T-cell (primary cell): ENCODE measurements around the gene AGAP3. TPM values are rescaled to one million over a fixed set of nuclear protein-coding genes. Genes with fewer than 3 reads are reported as not detected.

Experiments
- ATAC-seq, 4 experiments: fragments of 200-7000 bp in 3 of 4; fragments of 150-1000 bp in 1 of 4; cut with Tn5 transposase; replicated peaks in 1 of 4; 1 replicate in 3 of 4; 2 replicates in 1 of 4; pipeline ENCODE4 v1.10.0; 2021; ENCODE audit warnings: moderate library complexity in 3 of 4, mild to moderate bottlenecking in 2 of 4, moderate number of reproducible peaks in 1 of 4
- CTCF ChIA-PET, 2 donors: fragments of 300-600 bp; sonication (Branson Sonifier 250); formaldehyde crosslinking; loops; one replicate each; lab custom pipeline; 2022; ENCODE audit warnings: antibody characterized with exemption in 2 of 2; lab: Charles Lee
- POLR2A ChIA-PET, 2 donors: fragments of 300-600 bp; sonication (Branson Sonifier 250); formaldehyde crosslinking; loops; one replicate each; lab custom pipeline; 2022; ENCODE audit warnings: antibody characterized with exemption in 2 of 2; lab: Charles Lee
- DNase-seq, 35 experiments: peaks; one replicate each; pipeline versions ENCODE4 v3.0.0 to v3.0.0-alpha.2; 2013 to 2023
- H3K27ac ChIP-seq: one replicate; pipeline ENCODE4 v1.5.1; 2013; ENCODE audit warnings: low read length
- H3K27me3 ChIP-seq, 2 experiments: replicated peaks in 1 of 2; 1 replicate in 1 of 2; 2 replicates in 1 of 2; pipeline versions ENCODE4 v1.6.1 to v1.7.0; 2013; ENCODE audit warnings: low read length in 1 of 2, mixed read lengths in 1 of 2; ENCODE audit not compliant: control insufficient read depth in 2 of 2, insufficient read depth in 2 of 2; ENCODE audit errors: extremely low read depth in 1 of 2
- H3K36me3 ChIP-seq, 2 donors: 1 replicate in 1 of 2; 2 replicates in 1 of 2; pipeline versions ENCODE4 v1.6.1 to v1.7.0; 2013; ENCODE audit warnings: low read length in 1 of 2; ENCODE audit not compliant: control insufficient read depth in 2 of 2, insufficient read depth in 1 of 2; ENCODE audit errors: extremely low read depth in 1 of 2
- H3K4me1 ChIP-seq, 2 experiments: 1 replicate in 1 of 2; 2 replicates in 1 of 2; pipeline versions ENCODE4 v1.6.1 to v1.7.0; 2013; ENCODE audit warnings: low read length in 2 of 2, mixed read lengths in 1 of 2; ENCODE audit not compliant: insufficient read depth in 2 of 2, control insufficient read depth in 1 of 2; ENCODE audit errors: extremely low read depth in 1 of 2
- H3K4me3 ChIP-seq, 2 donors: 1 replicate in 1 of 2; 2 replicates in 1 of 2; pipeline versions ENCODE4 v1.5.1 to v1.7.0; 2013; ENCODE audit warnings: mild to moderate bottlenecking in 2 of 2, low read length in 1 of 2, moderate library complexity in 1 of 2; ENCODE audit not compliant: control insufficient read depth in 1 of 2; ENCODE audit errors: extremely low read depth in 1 of 2
- H3K9me3 ChIP-seq: 2 replicates; pipeline ENCODE4 v1.7.0; 2013
- H3K27ac Mint-ChIP-seq, 2 donors: one replicate each; pipeline ENCODE4 v1.8.0; 2020 to 2021; ENCODE audit warnings: mild to moderate bottlenecking in 2 of 2, mixed read lengths in 2 of 2
- H3K27me3 Mint-ChIP-seq, 2 donors: one replicate each; pipeline ENCODE4 v1.8.0; 2021 to 2022; ENCODE audit warnings: mixed read lengths in 2 of 2
- H3K36me3 Mint-ChIP-seq: one replicate; pipeline ENCODE4 v1.8.0; 2021; ENCODE audit warnings: mixed read lengths
- H3K4me1 Mint-ChIP-seq, 3 donors: one replicate each; pipeline ENCODE4 v1.8.0; 2020 to 2022; ENCODE audit warnings: mixed read lengths in 3 of 3, mild to moderate bottlenecking in 1 of 3
- H3K4me3 Mint-ChIP-seq, 3 donors: one replicate each; pipeline ENCODE4 v1.8.0; 2020 to 2022; ENCODE audit warnings: mild to moderate bottlenecking in 3 of 3, mixed read lengths in 3 of 3, moderate library complexity in 3 of 3
- H3K9me3 Mint-ChIP-seq, 3 donors: one replicate each; pipeline ENCODE4 v1.8.0; 2020 to 2022; ENCODE audit warnings: mixed read lengths in 3 of 3
- WGBS: methylation state at CpG from one replicate; pipeline ENCODE4 v1.1.5; 2013; ENCODE audit warnings: missing lambda C conversion rate; ENCODE audit not compliant: insufficient coverage; 5-methylcytosine and 5-hydroxymethylcytosine counted together
- total RNA-seq, 35 experiments: library from RNA in 6 of 35; stranded (reverse) in 6 of 35; fragments of 120-200 nt in 1 of 35; gene quantifications; one replicate each; pipeline versions ENCODE4 v1.2.1 to v1.2.4 and lab custom pipeline; 2013 to 2026

The AGAP3 gene
- total RNA-seq, 5 donors from 2014 or later (not counting 1 experiment from before 2014, with no cell fraction given): 28.2 to 67.3 (median 50.9) TPM

DNA sequence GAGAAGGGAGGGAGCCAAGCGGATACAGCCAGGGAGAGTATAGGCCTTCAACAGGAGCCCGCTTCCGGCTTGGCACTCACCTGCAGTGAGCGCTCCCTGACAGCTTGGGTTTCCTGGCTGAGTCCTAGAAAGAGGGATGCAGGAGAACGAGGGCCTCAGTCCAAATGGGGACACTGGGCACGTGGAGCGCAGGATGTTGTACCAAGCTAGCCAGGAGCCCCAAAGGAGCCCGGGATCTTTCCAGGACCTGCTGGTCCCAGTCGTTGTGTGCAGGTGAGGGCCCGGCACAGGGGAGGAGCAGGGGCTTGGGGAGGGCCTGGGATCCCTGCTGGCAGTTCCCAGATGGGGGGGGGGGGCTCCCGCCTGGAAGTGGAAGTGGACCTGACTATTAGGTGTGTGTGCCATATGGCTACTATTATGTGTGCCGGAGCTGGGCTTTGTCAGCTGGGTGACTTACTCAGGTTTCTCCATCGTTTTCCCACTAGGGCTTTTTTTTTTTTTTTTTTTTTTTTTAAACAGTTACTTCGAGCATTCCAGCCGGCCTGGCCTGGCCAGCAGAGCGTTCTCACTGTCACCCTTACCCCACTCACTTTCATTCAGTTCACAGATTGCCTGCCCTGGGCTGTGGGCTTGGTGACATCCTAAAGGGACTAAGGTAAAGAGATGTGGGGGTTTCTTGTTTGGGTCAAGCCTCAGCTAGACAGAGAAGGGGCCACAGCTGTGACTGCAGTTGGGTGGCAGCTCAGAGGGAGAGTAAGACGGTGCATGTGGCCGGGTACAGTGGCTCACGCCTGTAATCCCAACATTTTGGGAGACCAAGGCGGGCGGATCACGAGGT lies 3.8 kb downstream of the AGAP3 start:
- Mint-ChIP-seq H3K36me3 (no peaks in the 10 kb centered on the region), H3K27me3 (peaks cover 2 to 6% of the 10 kb centered on the region in 2 donors), H3K4me1 (peaks cover 29 to 35% (median 31%) of the 10 kb centered on the region in 3 donors), H3K4me3 (no peak overlapping the region), H3K9me3 (no peaks in the 10 kb centered on the region), H3K27ac (no peak overlapping the region)
- Histone ChIP-seq H3K9me3 (no peaks in the 10 kb centered on the region), H3K27ac (no peak overlapping the region), H3K4me3 (no peak overlapping the region), H3K4me1 (peaks cover 10 to 37% of the 10 kb centered on the region in 2 experiments), H3K27me3 (peaks cover 0 to 23% of the 10 kb centered on the region in 2 experiments), H3K36me3 (no peaks in the 10 kb centered on the region)
- DNase-seq (no peak), ATAC-seq (no peak)
- ChIA-PET CTCF (interaction anchor here in 1 of 2 donors (0.7 kb wide), 1 partner anchor 82 kb away, joined by 3 read pairs; no protein-coding TSS in a partner anchor), POLR2A (no interaction called here)
- WGBS: 88% methylated on average over 15 of the region's 22 CpGs

DNA sequence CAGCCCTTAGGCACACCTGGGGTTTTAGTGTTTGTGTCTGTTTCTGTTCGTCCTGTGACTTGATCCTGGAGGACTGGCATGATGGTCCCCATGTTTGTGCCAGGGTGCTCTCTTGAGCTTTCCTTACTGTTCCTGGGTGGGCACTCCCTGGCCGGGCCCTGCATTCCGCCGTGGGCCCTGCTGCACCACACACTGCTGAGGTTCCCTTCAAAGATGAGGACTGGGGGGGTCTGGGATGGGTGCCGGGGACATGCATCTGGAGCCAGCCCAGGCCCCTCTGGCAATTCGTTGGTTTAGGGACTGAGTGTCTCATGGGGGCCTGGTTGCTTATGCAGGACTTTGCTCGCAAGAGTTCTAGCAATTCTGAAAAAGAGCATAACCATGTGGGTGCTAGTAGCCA lies 4.7 kb downstream of the AGAP3 start:
- H3K27me3 ChIP-seq: peaks cover 0 to 19% of the 10 kb centered on the region in 2 experiments
- no peaks in the 10 kb centered on the region for H3K36me3 Mint-ChIP-seq
- WGBS: 100% methylated on average over 5 of the region's 7 CpGs
- DNase-seq: no peak
- POLR2A ChIA-PET: no interaction called here
- H3K9me3 ChIP-seq: no peaks in the 10 kb centered on the region
- ATAC-seq: no peak
- no peak overlapping the region for H3K4me3 ChIP-seq
- peaks cover 20 to 30% (median 25%) of the 10 kb centered on the region in 3 donors for H3K4me1 Mint-ChIP-seq
- H3K4me1 ChIP-seq: peaks cover 7 to 34% of the 10 kb centered on the region in 2 experiments
- H3K27ac ChIP-seq: no peak overlapping the region
- no peaks in the 10 kb centered on the region for H3K36me3 ChIP-seq
- no peak overlapping the region for H3K27ac Mint-ChIP-seq
- CTCF ChIA-PET: interaction anchor here in 1 of 2 donors (0.7 kb wide), 1 partner anchor 83 kb away, joined by 3 read pairs; no protein-coding TSS in a partner anchor
- no peaks in the 10 kb centered on the region for H3K9me3 Mint-ChIP-seq
- no peak overlapping the region for H3K4me3 Mint-ChIP-seq
- peaks cover 0 to 4% of the 10 kb centered on the region in 2 donors for H3K27me3 Mint-ChIP-seq

DNA sequence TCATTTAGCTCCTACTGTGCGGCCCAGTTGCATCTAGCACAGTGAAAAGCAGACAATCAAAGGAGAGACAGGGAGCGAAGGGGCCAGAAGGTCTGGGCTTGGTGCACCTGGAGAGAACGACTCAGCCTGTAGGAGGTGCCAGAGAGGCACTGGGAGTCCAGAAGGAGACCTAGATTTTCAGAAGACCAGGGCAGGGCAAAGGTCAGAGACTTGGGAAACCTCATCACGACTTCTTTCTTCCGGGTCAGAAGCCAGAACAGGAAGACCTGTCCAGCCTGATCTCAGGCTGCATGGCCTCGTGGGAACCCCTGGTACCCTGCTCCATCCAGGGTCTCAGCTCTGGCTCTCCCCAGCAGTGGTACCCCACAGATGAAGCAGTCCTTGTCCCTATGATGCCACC lies 5.2 kb downstream of the AGAP3 start:
- Mint-ChIP-seq H3K27ac (no peak overlapping the region), H3K4me1 (peaks cover 19 to 31% (median 25%) of the 10 kb centered on the region in 3 donors)
- DNase-seq: peak in 1 of 35 experiments; percentile 35

DNA sequence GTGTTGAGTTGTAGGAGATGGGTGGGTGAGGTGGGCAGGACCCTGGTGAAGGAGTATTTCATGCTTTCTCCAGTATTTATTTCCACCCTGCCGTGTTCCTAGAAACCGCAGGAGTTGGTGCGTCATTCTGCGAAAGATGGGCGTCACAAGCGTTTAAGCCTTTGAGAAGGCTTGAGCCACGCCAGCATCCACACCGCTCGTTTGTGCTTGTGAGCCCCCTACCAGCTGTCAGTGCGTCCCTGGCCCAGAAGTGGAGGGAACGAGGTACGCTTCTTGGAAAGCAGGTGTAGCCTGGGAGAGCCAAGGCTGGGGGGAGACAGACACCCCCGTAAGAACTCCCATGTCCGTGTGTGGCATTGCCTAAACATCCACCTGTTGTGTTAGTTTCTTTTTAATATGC lies 5.7 kb downstream of the AGAP3 start:
- WGBS: 92% methylated on average over 13 of the region's 14 CpGs
- Histone ChIP-seq H3K27me3 (peaks cover 0 to 18% of the 10 kb centered on the region in 2 experiments), H3K27ac (no peak overlapping the region), H3K4me3 (no peak overlapping the region), H3K9me3 (no peaks in the 10 kb centered on the region), H3K4me1 (peaks cover 7 to 36% of the 10 kb centered on the region in 2 experiments), H3K36me3 (no peaks in the 10 kb centered on the region)
- Mint-ChIP-seq H3K9me3 (no peaks in the 10 kb centered on the region), H3K27me3 (peaks cover 0 to 4% of the 10 kb centered on the region in 2 donors), H3K36me3 (no peaks in the 10 kb centered on the region), H3K4me3 (no peak overlapping the region), H3K4me1 (peaks cover 19 to 29% (median 25%) of the 10 kb centered on the region in 3 donors), H3K27ac (no peak overlapping the region)
- DNase-seq (no peak), ATAC-seq (no peak)
- ChIA-PET CTCF (no interaction called here), POLR2A (interaction anchor here in 1 of 2 donors (0.6 kb wide), 1 partner anchor 453 kb away, joined by 5 read pairs; no protein-coding TSS in a partner anchor)

More for the DNA sequence above, 5.2 kb downstream of the AGAP3 start:
- Mint-ChIP-seq H3K4me3 (no peak overlapping the region), H3K27me3 (peaks cover 0 to 4% of the 10 kb centered on the region in 2 donors), H3K9me3 (no peaks in the 10 kb centered on the region), H3K36me3 (no peaks in the 10 kb centered on the region)
- Histone ChIP-seq H3K4me3 (no peak overlapping the region), H3K36me3 (no peaks in the 10 kb centered on the region), H3K27ac (no peak overlapping the region), H3K4me1 (peaks cover 7 to 37% of the 10 kb centered on the region in 2 experiments), H3K27me3 (peaks cover 0 to 19% of the 10 kb centered on the region in 2 experiments), H3K9me3 (no peaks in the 10 kb centered on the region)
- WGBS: 64% methylated on average over 6 of the region's 6 CpGs
- CTCF ChIA-PET: no interaction called here
- POLR2A ChIA-PET: interaction anchor here in 1 of 2 donors (0.6 kb wide), 1 partner anchor 452 kb away, joined by 5 read pairs; no protein-coding TSS in a partner anchor
- ATAC-seq: no peak

DNA sequence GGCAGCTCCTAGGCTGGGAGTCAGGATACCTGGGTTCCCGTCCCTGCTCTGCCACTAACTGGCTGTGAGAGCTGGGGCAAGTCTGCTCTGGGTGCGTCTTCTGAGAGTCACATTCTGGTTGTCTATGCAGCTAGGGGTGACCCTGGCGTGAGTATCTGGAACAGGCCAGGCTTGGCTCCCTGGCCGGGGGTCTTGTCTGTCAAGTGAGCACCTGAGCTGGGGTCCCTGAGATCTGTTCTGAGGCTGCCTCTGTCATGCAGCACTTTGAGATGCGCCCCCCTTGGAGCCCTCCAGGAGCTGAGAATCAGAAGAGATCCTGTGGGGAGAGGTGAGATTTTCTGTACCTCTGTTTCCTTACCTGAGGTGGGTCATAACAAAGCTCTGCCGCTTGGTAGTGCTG lies 7.5 kb downstream of the AGAP3 start:
- H3K36me3 ChIP-seq: no peaks in the 10 kb centered on the region
- CTCF ChIA-PET: interaction anchor here (0.6 to 1.0 kb wide), 2 partner anchors 17 to 162 kb away, joined by 3 to 4 read pairs; no protein-coding TSS in a partner anchor
- POLR2A ChIA-PET: no interaction called here
- Mint-ChIP-seq H3K36me3 (no peaks in the 10 kb centered on the region), H3K4me3 (no peak overlapping the region), H3K9me3 (no peaks in the 10 kb centered on the region), H3K27ac (no peak overlapping the region), H3K4me1 (peaks cover 12 to 21% (median 19%) of the 10 kb centered on the region in 3 donors), H3K27me3 (peaks cover 0 to 4% of the 10 kb centered on the region in 2 donors)
- peaks cover 0 to 20% of the 10 kb centered on the region in 2 experiments for H3K4me1 ChIP-seq
- H3K4me3 ChIP-seq: no peak overlapping the region
- 96% methylated on average over 6 of the region's 6 CpGs for WGBS
- peaks cover 0 to 6% of the 10 kb centered on the region in 2 experiments for H3K27me3 ChIP-seq
- DNase-seq (no peak), ATAC-seq (no peak)
- no peaks in the 10 kb centered on the region for H3K9me3 ChIP-seq
- no peak overlapping the region for H3K27ac ChIP-seq

DNA sequence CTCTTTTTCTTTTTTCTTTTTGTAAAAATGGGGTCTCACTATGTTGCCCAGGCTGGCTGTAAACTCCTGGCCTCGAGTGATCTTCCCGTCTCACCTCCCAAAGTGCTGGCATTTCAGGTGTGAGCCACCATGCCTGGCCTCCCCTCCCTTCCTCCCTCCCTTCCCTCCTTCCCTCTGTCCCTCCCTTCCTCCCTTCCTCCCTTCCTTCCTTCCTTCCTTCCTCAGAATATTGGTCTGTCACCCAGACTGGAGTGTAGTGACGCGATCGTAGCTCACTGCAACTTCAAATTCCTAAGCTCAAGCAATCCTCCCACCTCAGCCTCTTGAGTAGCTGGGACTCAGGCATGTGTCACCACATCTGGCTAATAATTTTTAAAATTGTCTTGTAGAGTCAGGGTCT lies 8.4 kb downstream of the AGAP3 start:
- no peak overlapping the region for H3K4me3 Mint-ChIP-seq
- WGBS: 92% methylated on average over 2 of the region's 5 CpGs
- peak overlapping the region in 1 of 2 donors; percentile 36 for H3K27ac Mint-ChIP-seq
- no peak overlapping the region for H3K4me3 ChIP-seq
- no peak overlapping the region for H3K27ac ChIP-seq
- DNase-seq (no peak), ATAC-seq (no peak)
- peaks cover 0 to 4% of the 10 kb centered on the region in 2 experiments for H3K27me3 ChIP-seq
- H3K9me3 Mint-ChIP-seq: no peaks in the 10 kb centered on the region
- H3K27me3 Mint-ChIP-seq: no peaks in the 10 kb centered on the region
- H3K36me3 ChIP-seq: no peaks in the 10 kb centered on the region
- H3K4me1 Mint-ChIP-seq: peaks cover 3 to 12% (median 9%) of the 10 kb centered on the region in 3 donors
- H3K9me3 ChIP-seq: no peaks in the 10 kb centered on the region
- H3K4me1 ChIP-seq: peaks cover 0 to 12% of the 10 kb centered on the region in 2 experiments
- no peaks in the 10 kb centered on the region for H3K36me3 Mint-ChIP-seq
- ChIA-PET CTCF (interaction anchor here in 1 of 2 donors (0.6 to 0.7 kb wide), 6 partner anchors 9 to 592 kb away, joined by 3 to 5 read pairs (median 3); no protein-coding TSS in a partner anchor), POLR2A (interaction anchor here (0.6 kb wide), 3 partner anchors 43 to 189 kb away, joined by 3 to 4 read pairs (median 4); no protein-coding TSS in a partner anchor)
